Measurements from ENCODE around the gene NAA38.
"Not testable (repeated sequence)": the region's sequence is repeated elsewhere in the genome, so short reads cannot be mapped to it uniquely, and the experiment has no call there.

The NAA38 gene

DNA sequence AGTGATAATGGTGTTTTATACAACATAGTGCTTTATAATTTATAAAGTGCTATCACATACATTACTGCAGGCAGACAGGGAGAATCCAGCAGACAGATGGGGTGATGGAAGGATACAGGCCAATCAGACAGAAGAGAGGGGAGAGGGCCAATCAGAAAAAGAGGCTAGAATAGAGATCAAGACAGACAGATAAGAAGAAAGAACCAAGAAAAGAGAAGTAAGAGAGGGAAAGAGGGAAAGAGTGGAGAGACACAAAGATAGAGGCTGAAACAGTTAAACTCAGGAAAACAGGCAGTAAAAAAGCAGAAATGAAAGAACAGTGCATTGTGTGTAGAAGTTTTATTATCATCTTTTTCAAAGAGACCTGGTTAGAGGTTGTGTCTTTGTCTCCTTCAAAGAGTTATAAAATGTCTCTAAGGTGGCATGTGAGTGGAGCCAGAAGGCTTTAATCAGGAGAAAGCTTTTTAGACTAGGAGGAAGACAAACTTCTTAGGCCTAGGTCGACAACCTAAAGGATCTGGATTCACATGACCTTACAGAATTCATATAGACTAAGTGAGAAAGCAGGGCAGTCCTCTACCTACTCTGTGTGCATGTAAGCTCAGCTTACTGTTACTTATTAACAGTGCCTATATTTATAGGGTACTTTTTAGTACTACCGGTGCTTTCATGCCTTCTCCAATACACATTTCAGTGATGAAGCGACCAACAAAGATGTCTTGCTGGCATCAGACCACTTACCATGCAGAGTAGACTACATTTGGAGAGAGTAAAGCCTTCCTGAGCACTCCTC lies 22.9 kb upstream of the NAA38 start:
- TF ChIP-seq, protein P1, sequence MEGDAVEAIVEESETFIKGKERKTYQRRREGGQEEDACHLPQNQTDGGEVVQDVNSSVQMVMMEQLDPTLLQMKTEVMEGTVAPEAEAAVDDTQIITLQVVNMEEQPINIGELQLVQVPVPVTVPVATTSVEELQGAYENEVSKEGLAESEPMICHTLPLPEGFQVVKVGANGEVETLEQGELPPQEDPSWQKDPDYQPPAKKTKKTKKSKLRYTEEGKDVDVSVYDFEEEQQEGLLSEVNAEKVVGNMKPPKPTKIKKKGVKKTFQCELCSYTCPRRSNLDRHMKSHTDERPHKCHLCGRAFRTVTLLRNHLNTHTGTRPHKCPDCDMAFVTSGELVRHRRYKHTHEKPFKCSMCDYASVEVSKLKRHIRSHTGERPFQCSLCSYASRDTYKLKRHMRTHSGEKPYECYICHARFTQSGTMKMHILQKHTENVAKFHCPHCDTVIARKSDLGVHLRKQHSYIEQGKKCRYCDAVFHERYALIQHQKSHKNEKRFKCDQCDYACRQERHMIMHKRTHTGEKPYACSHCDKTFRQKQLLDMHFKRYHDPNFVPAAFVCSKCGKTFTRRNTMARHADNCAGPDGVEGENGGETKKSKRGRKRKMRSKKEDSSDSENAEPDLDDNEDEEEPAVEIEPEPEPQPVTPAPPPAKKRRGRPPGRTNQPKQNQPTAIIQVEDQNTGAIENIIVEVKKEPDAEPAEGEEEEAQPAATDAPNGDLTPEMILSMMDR (IDR thresholded peaks at IDR 0.05; ENCODE audit: insufficient read depth, missing control alignments), result no peak
- DNase-seq (ENCODE audit: insufficient read length, low spot score) (no peak), FAIRE-seq (peak; percentile 53)

DNA sequence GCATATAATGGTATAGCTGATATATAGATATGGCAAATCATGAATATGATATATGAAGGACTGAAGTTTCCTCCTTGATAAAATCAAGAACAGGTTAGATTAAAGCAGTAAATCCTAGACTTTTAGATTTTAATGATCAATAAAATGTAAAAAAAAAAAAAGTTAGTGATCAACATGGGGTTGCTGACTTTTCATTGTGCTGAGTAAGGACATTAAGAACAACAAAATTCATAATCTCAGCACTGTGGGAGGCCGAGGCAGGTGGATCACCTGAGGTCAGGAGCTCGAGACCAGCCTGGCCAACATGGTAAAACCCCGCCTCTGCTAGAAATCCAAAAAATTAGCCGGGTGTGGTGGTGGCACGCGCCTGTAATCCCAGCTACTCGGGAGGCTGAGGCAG lies 20.9 kb upstream of the NAA38 start:
- DNase-seq (ENCODE audit: insufficient read length, low spot score) (no peak), FAIRE-seq (no peak)
- TF ChIP-seq, protein P1 (IDR thresholded peaks at IDR 0.05; ENCODE audit: insufficient read depth, missing control alignments), result no peak

DNA sequence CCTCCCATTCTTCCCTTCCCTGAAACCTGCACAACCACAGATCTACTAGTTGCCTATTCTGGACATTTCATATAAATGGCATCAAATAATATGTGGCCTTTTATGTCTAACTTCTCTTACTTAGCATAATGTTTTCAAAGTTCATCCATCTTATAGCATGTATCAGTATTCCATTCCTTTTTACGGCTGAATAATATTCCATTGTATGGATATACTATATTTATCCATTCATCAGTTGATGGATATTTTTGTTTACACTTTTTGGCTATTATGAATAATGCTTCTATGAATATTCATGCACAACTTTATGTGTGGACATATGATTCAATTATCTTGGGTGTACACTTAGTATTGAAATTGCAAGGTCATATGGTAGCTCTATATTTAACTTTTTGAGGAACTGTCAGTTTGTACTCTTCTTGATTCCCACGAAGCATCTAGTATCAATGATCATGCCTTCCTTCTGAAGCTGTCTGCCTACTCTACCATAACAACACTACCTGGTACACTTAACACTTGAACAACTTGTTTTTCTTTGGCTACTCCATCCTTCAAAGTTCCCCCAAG lies 18.5 kb upstream of the NAA38 start:
- TF ChIP-seq, protein P1 (IDR thresholded peaks at IDR 0.05; ENCODE audit: insufficient read depth, missing control alignments), result no peak
- FAIRE-seq (no peak), DNase-seq (ENCODE audit: insufficient read length, low spot score) (no peak)

DNA sequence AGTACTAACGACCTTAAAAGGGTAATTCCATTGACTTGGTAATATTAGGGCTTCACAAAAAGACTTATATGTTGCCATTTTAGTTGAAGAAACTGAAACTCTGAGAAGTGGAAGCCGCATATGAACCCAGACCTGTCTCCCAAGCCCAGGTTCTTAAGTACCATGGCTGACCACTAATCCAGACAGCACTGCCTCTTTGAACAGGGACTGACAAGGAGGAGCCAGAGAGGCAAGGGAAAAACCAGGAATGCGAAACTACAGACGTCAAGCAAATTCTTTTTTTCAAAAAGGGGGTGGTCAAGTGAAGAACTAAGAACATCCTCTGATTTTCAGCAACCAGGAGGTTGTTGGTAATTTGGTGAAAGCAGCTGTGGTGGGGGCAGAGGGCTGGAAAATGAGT lies 15.7 kb upstream of the NAA38 start:
- TF ChIP-seq, protein P1 (IDR thresholded peaks at IDR 0.05; ENCODE audit: insufficient read depth, missing control alignments), result no peak
- DNase-seq (ENCODE audit: insufficient read length, low spot score) (no peak), FAIRE-seq (no peak)

DNA sequence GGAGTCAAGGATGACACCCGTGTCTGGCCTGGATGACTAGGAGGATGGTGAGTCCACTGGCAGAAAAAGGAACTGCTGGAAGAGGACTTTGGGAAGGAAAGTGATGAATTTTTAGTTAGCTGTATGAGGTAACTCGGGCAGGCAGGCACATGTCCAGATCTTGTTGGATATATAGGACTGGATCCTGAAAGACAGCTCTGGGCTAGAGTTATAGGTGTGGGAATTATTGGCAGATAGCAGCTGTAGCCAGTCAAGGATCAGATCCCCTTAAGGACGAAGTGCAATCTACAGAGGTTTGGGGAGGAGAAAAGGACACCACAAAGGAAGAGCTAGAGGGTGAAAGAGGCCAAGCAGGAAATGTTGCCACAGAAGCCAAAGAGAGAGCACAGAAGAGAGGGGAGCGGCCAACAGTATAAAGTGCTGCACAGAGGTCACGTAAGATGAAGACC lies 10.5 kb upstream of the NAA38 start:
- TF ChIP-seq, protein P1 (IDR thresholded peaks at IDR 0.05; ENCODE audit: insufficient read depth, missing control alignments), result no peak
- FAIRE-seq, result no peak
- DNase-seq (ENCODE audit: insufficient read length, low spot score), result no peak

DNA sequence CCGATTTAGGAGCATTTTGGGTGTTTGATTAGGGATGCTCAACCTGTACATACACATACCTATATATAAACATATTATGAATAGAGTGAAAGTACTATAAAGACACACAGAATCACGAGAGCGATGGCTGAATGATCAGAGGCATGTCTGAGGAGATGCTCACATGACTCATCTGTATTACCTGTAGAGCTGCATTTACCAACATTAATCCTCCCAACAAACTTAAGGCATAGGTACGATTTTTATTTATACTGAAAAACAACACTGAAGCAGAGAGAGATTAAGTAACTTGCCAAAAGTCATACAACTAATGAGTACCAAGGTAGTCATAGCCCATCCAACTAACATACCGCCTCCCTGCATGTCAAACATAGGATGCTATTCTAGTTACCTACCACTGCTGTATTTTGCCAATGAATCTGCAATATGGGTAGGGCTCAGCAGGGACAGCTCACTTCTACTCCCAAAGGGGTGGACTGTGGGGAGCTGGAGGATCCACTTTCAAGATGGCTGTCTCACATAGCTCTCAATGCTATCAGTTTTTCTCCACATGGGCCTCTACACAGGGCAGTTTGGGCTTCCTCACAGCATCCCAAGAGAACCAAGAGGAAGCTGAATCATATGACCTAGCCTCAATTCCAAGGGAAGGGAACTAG lies 7.8 kb upstream of the NAA38 start:
- DNase-seq (ENCODE audit: insufficient read length, low spot score) (no peak), FAIRE-seq (no peak)
- TF ChIP-seq, protein P1 (IDR thresholded peaks at IDR 0.05; ENCODE audit: insufficient read depth, missing control alignments), result no peak

DNA sequence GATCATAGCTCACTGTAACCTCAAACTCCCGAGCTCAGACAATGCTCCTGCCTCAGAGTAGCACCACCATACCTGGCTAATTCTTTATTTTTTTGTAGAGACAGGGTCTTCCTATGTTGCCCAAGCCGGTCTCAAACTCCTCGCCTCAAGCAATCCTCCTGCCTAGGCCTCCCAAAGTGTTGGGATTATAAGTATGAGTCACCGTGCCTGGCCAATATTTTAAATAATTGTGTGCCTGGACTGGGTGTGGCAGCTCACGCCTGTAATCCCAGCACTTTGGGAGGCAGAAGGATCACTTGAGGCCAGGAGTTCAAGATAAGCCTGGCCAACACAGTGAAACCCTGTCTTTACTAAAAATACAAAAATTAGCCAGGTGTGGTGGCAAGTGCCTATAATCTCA lies 7.0 kb upstream of the NAA38 start:
- not testable (repeated sequence) for FAIRE-seq

More for the DNA sequence above, 7.0 kb upstream of the NAA38 start:
- not testable (repeated sequence) for DNase-seq (ENCODE audit: insufficient read length, low spot score)

Measured in D721Med (cell line).